GM23338 (cell line): ENCODE measurements around the gene WWP2. TPM values are rescaled to one million over a fixed set of nuclear protein-coding genes. Genes with fewer than 3 reads are reported as not detected.

Experiments used
- ATAC-seq: fragments of 200-7000 bp; cut with Tn5 transposase; 3 replicates; pipeline ENCODE4 v1.9.1; 2020
- DNase-seq: peaks from one replicate; pipeline ENCODE4 v3.0.0-alpha.2; 2015; ENCODE audit warnings: low spot score
- H2AFZ ChIP-seq: fragments of 200-600 bp; sonication (generic); 2 replicates; pipeline ENCODE4 v1.8.0; 2016; ENCODE audit warnings: antibody characterized with exemption, mild to moderate bottlenecking, moderate library complexity
- H3F3A ChIP-seq: fragments of 200-600 bp; sonication (generic); replicated peaks from 2 replicates; pipeline ENCODE4 v1.8.0; 2017; ENCODE audit warnings: antibody characterized with exemption, mixed run types, low read depth
- H3K27ac ChIP-seq: fragments of 200-600 bp; sonication (generic); 2 replicates; pipeline ENCODE4 v1.6.1; 2016; ENCODE audit warnings: low read depth
- H3K27me3 ChIP-seq: fragments of 200-600 bp; sonication (generic); 2 replicates; pipeline ENCODE4 v1.8.0; 2016; ENCODE audit warnings: mild to moderate bottlenecking, mixed run types, moderate library complexity; ENCODE audit not compliant: insufficient read depth
- H3K36me3 ChIP-seq: fragments of 200-600 bp; sonication (generic); 2 replicates; pipeline ENCODE4 v1.8.0; 2016; ENCODE audit warnings: mild to moderate bottlenecking; ENCODE audit not compliant: insufficient read depth
- H3K4me1 ChIP-seq: fragments of 200-600 bp; sonication (generic); 2 replicates; pipeline ENCODE4 v1.8.0; 2016; ENCODE audit warnings: mild to moderate bottlenecking, moderate library complexity; ENCODE audit not compliant: insufficient read depth
- H3K4me2 ChIP-seq: fragments of 200-600 bp; sonication (generic); 2 replicates; pipeline ENCODE4 v1.7.1; 2017; ENCODE audit warnings: mixed run types
- H3K4me3 ChIP-seq: fragments of 200-600 bp; sonication (generic); 2 replicates; pipeline ENCODE4 v1.6.1; 2016; ENCODE audit warnings: mixed run types
- H3K79me2 ChIP-seq: fragments of 200-600 bp; sonication (generic); replicated peaks from 2 replicates; pipeline ENCODE4 v1.8.0; 2017; ENCODE audit warnings: mild to moderate bottlenecking; ENCODE audit not compliant: insufficient read depth
- H3K9me2 ChIP-seq: fragments of 200-600 bp; sonication (generic); 2 replicates; pipeline ENCODE4 v1.8.0; 2017; ENCODE audit not compliant: insufficient read depth
- H4K20me1 ChIP-seq: fragments of 200-600 bp; sonication (generic); replicated peaks from 2 replicates; pipeline ENCODE4 v1.8.0; 2017; ENCODE audit warnings: mild to moderate bottlenecking; ENCODE audit not compliant: insufficient read depth
- H3K27ac Mint-ChIP-seq: 2 replicates; pipeline ENCODE4 v1.8.0; 2020; ENCODE audit warnings: inconsistent platforms, mild to moderate bottlenecking, moderate library complexity, mixed read lengths
- H3K27me3 Mint-ChIP-seq: 3 replicates; pipeline ENCODE4 v1.8.0; 2022; ENCODE audit warnings: low read depth, mild to moderate bottlenecking, moderate library complexity, mixed read lengths, inconsistent platforms; ENCODE audit not compliant: insufficient read depth, poor library complexity
- H3K36me3 Mint-ChIP-seq: 3 replicates; pipeline ENCODE4 v1.8.0; 2021; ENCODE audit warnings: low read depth, mild to moderate bottlenecking, inconsistent platforms, moderate library complexity, mixed read lengths
- H3K4me1 Mint-ChIP-seq: 3 replicates; pipeline ENCODE4 v1.8.0; 2020; ENCODE audit warnings: mild to moderate bottlenecking, inconsistent platforms, mixed read lengths
- H3K4me3 Mint-ChIP-seq: 3 replicates; pipeline ENCODE4 v1.8.0; 2021; ENCODE audit warnings: moderate library complexity, mild to moderate bottlenecking, inconsistent platforms, mixed read lengths
- H3K9me3 Mint-ChIP-seq: 3 replicates; pipeline ENCODE4 v1.8.0; 2020; ENCODE audit warnings: moderate library complexity, mild to moderate bottlenecking, inconsistent platforms, mixed read lengths
- CREB1 ChIP-seq: fragments of 250-450 bp; sonication (Bioruptor Pico); IDR thresholded peaks from 2 replicates; pipeline ENCODE4 v1.5.0; 2020; ENCODE audit warnings: low read depth, mild to moderate bottlenecking, moderate library complexity
- ETS1 ChIP-seq: IDR thresholded peaks from 2 replicates; pipeline ENCODE4 v1.6.1; 2016; ENCODE audit warnings: antibody characterized with exemption
- EZH2 ChIP-seq: fragments of 200-600 bp; sonication (generic); IDR thresholded peaks from one replicate; pipeline ENCODE4 v1.8.0; 2017; ENCODE audit warnings: antibody characterized with exemption, mild to moderate bottlenecking, low read depth; ENCODE audit not compliant: unreplicated experiment
- EZH2phosphoT487 ChIP-seq: fragments of 200-600 bp; sonication (generic); IDR thresholded peaks from one replicate; pipeline ENCODE4 v1.8.1; 2018; ENCODE audit warnings: antibody characterized with exemption; ENCODE audit not compliant: unreplicated experiment
- JUNB ChIP-seq: IDR thresholded peaks from one replicate; pipeline ENCODE4 v1.6.1; 2016; ENCODE audit warnings: antibody characterized with exemption; ENCODE audit not compliant: unreplicated experiment
- POLR2AphosphoS5 ChIP-seq: IDR thresholded peaks from 2 replicates; pipeline ENCODE4 v1.6.1; 2016; ENCODE audit warnings: antibody characterized with exemption, low read depth
- REST ChIP-seq: IDR thresholded peaks from one replicate; pipeline ENCODE4 v1.6.1; 2018; ENCODE audit warnings: antibody characterized with exemption; ENCODE audit not compliant: unreplicated experiment
- STAT1 ChIP-seq: IDR thresholded peaks from one replicate; pipeline ENCODE4 v1.6.1; 2016; ENCODE audit warnings: antibody characterized with exemption; ENCODE audit not compliant: unreplicated experiment
- ZNF114 ChIP-seq: fragments of 250-450 bp; sonication (Bioruptor Pico); IDR thresholded peaks from 2 replicates; pipeline ENCODE4 v1.5.0; 2020; ENCODE audit warnings: mild to moderate bottlenecking, moderate library complexity
- ZNF331 ChIP-seq: fragments of 250-450 bp; sonication (Bioruptor Pico); IDR thresholded peaks from 2 replicates; pipeline ENCODE4 v1.5.0; 2020; ENCODE audit warnings: low read depth, mild to moderate bottlenecking, moderate library complexity
- polyA plus RNA-seq: library from polyadenylated mRNA; unstranded; fragments of >200 nt; fragmentation: Nextera tagmentation; extraction: Ambion mirVana; gene quantifications from 2 replicates; pipeline ENCODE4 v1.2.1, GENCODE V29; 2016
- total RNA-seq: library from RNA; depleted of rRNA; stranded (reverse); fragments of >200 nt; shearing (Covaris generic); gene quantifications from 2 replicates; pipeline ENCODE4 v1.2.3, GENCODE V29; 2014
- TF ChIP-seq, protein P1 (sequence below), 2 experiments: fragments of 200-600 bp in 1 of 2; sonication (generic) in 1 of 2; conservative IDR thresholded peaks; 2 replicates each; pipeline versions ENCODE4 v1.5.1 to v1.6.1; 2016 to 2017; ENCODE audit warnings: antibody characterized with exemption in 2 of 2, low read depth in 2 of 2, mild to moderate bottlenecking in 2 of 2, moderate library complexity in 1 of 2

WWP2 gene
- total and polyA plus RNA-seq, 2 experiments from 2014 or later: 12.3 to 35.5 TPM

DNA sequence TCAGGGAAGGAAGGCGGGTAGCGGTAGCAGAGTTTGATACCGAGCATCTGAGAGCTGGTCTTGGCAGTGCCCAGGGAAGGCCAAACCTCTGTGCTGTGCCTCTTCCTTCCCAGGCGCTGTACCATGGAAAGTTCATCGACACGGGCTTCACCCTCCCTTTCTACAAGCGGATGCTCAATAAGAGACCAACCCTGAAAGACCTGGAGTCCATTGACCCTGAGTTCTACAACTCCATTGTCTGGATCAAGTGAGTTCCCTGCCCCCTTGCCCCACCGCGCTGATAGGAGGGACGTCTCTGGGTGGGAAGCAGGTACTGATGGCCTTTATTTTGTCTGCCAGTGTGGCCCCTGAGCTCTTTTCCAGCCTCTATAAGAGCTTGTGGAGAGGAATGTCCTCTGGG, 173.6 kb downstream of the WWP2 start:
- Mint-ChIP-seq H3K27ac (no peak overlapping the region), H3K4me1 (no peaks in the 10 kb centered on the region), H3K4me3 (no peak overlapping the region), H3K27me3 (peaks cover 4% of the 10 kb centered on the region), H3K9me3 (no peaks in the 10 kb centered on the region; the same call in 2 of the 3 replicates), H3K36me3 (peaks cover 27% of the 10 kb centered on the region)
- no peak for ATAC-seq
- Histone ChIP-seq H3K9me2 (no peaks in the 10 kb centered on the region), H3K27me3 (no peaks in the 10 kb centered on the region), H3K4me3 (no peak overlapping the region), H2AFZ (no peak overlapping the region), H3K4me1 (no peaks in the 10 kb centered on the region), H4K20me1 (no peaks in the 10 kb centered on the region), H3K36me3 (0 out of 2 replicates have a peak, but pooled peaks cover 6% of the 10 kb centered on the region), H3F3A (0 out of 2 replicates have a peak, but pooled peaks cover 5% of the 10 kb centered on the region), H3K4me2 (no peak overlapping the region), H3K79me2 (no peaks in the 10 kb centered on the region), H3K27ac (no peak overlapping the region)
- TF ChIP-seq ZNF331 (CRISPR knock-in tag): no peak
- TF ChIP-seq STAT1: no peak
- TF ChIP-seq ETS1: no peak
- no peak for TF ChIP-seq ZNF114 (CRISPR knock-in tag)
- TF ChIP-seq REST: no peak
- TF ChIP-seq EZH2: no peak
- TF ChIP-seq, protein P1, sequence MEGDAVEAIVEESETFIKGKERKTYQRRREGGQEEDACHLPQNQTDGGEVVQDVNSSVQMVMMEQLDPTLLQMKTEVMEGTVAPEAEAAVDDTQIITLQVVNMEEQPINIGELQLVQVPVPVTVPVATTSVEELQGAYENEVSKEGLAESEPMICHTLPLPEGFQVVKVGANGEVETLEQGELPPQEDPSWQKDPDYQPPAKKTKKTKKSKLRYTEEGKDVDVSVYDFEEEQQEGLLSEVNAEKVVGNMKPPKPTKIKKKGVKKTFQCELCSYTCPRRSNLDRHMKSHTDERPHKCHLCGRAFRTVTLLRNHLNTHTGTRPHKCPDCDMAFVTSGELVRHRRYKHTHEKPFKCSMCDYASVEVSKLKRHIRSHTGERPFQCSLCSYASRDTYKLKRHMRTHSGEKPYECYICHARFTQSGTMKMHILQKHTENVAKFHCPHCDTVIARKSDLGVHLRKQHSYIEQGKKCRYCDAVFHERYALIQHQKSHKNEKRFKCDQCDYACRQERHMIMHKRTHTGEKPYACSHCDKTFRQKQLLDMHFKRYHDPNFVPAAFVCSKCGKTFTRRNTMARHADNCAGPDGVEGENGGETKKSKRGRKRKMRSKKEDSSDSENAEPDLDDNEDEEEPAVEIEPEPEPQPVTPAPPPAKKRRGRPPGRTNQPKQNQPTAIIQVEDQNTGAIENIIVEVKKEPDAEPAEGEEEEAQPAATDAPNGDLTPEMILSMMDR (conservative IDR thresholded peaks at IDR 0.05; ENCODE audit: low read depth in 2 of 2): no peak
- TF ChIP-seq JUNB: no peak
- DNase-seq: no peak

DNA sequence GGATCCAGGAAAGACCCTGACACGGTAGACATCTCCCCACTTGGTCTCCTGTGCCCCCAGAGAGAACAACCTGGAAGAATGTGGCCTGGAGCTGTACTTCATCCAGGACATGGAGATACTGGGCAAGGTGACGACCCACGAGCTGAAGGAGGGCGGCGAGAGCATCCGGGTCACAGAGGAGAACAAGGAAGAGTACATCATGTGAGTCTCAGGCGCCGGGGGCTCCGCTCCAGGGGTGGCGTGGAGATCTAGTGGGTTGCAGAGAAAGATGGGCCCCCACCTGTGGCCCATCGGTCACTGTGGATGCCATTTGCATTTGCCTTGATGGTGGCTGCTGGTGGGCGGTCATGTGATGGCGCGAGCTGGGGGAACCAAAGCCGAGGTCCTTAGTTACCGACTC, 174.1 kb downstream of the WWP2 start:
- Mint-ChIP-seq H3K4me3 (no peak overlapping the region), H3K4me1 (no peaks in the 10 kb centered on the region), H3K27ac (no peak overlapping the region), H3K9me3 (no peaks in the 10 kb centered on the region; the same call in 2 of the 3 replicates), H3K27me3 (peaks cover 5% of the 10 kb centered on the region), H3K36me3 (peaks cover 27% of the 10 kb centered on the region)
- 0 out of 2 replicates have a peak, but pooled peaks cover 6% of the 10 kb centered on the region for H3K36me3 ChIP-seq
- DNase-seq (no peak), ATAC-seq (no peak)
- H3F3A ChIP-seq: 0 out of 2 replicates have a peak, but pooled peaks cover 5% of the 10 kb centered on the region
- no peak overlapping the region for H3K27ac ChIP-seq
- no peaks in the 10 kb centered on the region for H4K20me1 ChIP-seq
- no peaks in the 10 kb centered on the region for H3K4me1 ChIP-seq
- H2AFZ ChIP-seq: no peak overlapping the region
- H3K79me2 ChIP-seq: no peaks in the 10 kb centered on the region
- H3K27me3 ChIP-seq: no peaks in the 10 kb centered on the region
- TF ChIP-seq CREB1 (CRISPR knock-in tag): no peak
- no peak for TF ChIP-seq EZH2phosphoT487
- TF ChIP-seq EZH2: no peak
- no peak for TF ChIP-seq POLR2AphosphoS5
- no peak overlapping the region for H3K4me2 ChIP-seq
- H3K4me3 ChIP-seq: no peak overlapping the region
- no peaks in the 10 kb centered on the region for H3K9me2 ChIP-seq
